Measurements from ENCODE around the gene CHIC2.
A peak's percentile ranks its signal among the peaks of the same experiment; 100 is the strongest.

CHIC2 gene

DNA sequence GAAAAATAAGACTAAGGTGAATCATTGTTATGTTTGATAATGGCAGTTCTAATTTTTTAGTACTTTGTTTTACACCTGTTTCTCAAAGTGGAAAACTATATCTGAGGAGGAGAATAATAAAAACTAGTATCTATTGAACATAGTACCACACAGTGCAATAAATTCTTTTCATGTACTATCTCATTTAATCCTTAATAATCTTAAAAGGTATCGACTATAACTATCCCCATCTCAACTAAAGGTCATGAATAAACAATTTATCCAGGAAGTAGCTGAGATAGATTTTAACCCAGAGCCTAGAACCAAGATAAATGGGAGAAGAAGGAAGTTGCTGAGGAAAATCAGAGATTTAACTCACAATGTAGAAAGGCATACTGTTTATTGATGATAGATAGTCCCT lies 2.5 kb downstream of the CHIC2 start:
- H3K4me1 ChIP-seq (ENCODE audit: insufficient read depth, poor library complexity, severe bottlenecking): peaks cover 55% of the 10 kb centered on the region
- TF ChIP-seq CTCF (IDR thresholded peaks at IDR 0.05; ENCODE audit: poor library complexity, severe bottlenecking): no peak
- ATAC-seq (ENCODE audit: low read depth) (no peak), DNase-seq (ENCODE audit: low spot score) (no peak)
- peak overlapping the region; percentile 94 for H3K27ac ChIP-seq (ENCODE audit: poor library complexity, severe bottlenecking)
- H3K4me3 ChIP-seq (ENCODE audit: severe bottlenecking): no peak overlapping the region
- no peaks in the 10 kb centered on the region for H3K27me3 ChIP-seq (ENCODE audit: insufficient read depth, poor library complexity, severe bottlenecking)
- no peaks in the 10 kb centered on the region for H3K9me3 ChIP-seq (ENCODE audit: severe bottlenecking)
- H3K36me3 ChIP-seq (ENCODE audit: low read depth): peaks cover 18% of the 10 kb centered on the region

DNA sequence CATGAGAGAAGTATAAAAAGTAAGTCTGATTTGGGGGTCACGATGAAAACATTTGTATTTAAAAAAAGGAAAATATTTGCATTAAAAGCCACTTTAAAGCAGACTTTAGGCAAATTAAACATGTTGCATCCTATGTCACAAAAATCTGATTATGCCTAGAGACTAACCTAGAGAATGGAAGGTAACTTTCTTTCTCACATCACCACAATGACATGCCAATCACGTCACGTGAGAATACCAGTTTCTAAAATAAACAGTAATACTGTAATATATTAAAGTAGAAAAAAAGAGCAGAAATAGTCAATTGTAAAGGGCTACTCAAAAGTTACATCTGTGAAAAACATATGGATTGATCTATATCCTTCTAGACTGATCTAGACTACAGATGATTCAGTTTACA lies 3.3 kb downstream of the CHIC2 start:
- peaks cover 47% of the 10 kb centered on the region for H3K4me1 ChIP-seq (ENCODE audit: insufficient read depth, poor library complexity, severe bottlenecking)
- H3K36me3 ChIP-seq (ENCODE audit: low read depth): peaks cover 18% of the 10 kb centered on the region
- no peak overlapping the region for H3K27ac ChIP-seq (ENCODE audit: poor library complexity, severe bottlenecking)
- no peak for DNase-seq (ENCODE audit: low spot score)
- H3K9me3 ChIP-seq (ENCODE audit: severe bottlenecking): no peaks in the 10 kb centered on the region
- H3K27me3 ChIP-seq (ENCODE audit: insufficient read depth, poor library complexity, severe bottlenecking): no peaks in the 10 kb centered on the region
- TF ChIP-seq CTCF (IDR thresholded peaks at IDR 0.05; ENCODE audit: poor library complexity, severe bottlenecking): no peak
- H3K4me3 ChIP-seq (ENCODE audit: severe bottlenecking): no peak overlapping the region
- no peak for ATAC-seq (ENCODE audit: low read depth)

GRCh38 chr4:54060116-54060515 lies 4.3 kb downstream of the CHIC2 start:
- peaks cover 37% of the 10 kb centered on the region for H3K4me1 ChIP-seq (ENCODE audit: insufficient read depth, poor library complexity, severe bottlenecking)
- H3K27me3 ChIP-seq (ENCODE audit: insufficient read depth, poor library complexity, severe bottlenecking): no peaks in the 10 kb centered on the region
- H3K36me3 ChIP-seq (ENCODE audit: low read depth): peaks cover 18% of the 10 kb centered on the region
- ATAC-seq (ENCODE audit: low read depth) (no peak), DNase-seq (ENCODE audit: low spot score) (no peak)
- H3K9me3 ChIP-seq (ENCODE audit: severe bottlenecking): no peaks in the 10 kb centered on the region
- no peak overlapping the region for H3K27ac ChIP-seq (ENCODE audit: poor library complexity, severe bottlenecking)
- H3K4me3 ChIP-seq (ENCODE audit: severe bottlenecking): no peak overlapping the region
- no peak for TF ChIP-seq CTCF (IDR thresholded peaks at IDR 0.05; ENCODE audit: poor library complexity, severe bottlenecking)

- no peak overlapping the region for H3K27ac ChIP-seq (ENCODE audit: poor library complexity, severe bottlenecking)
- H3K4me3 ChIP-seq (ENCODE audit: severe bottlenecking): no peak overlapping the region
- H3K27me3 ChIP-seq (ENCODE audit: insufficient read depth, poor library complexity, severe bottlenecking): no peaks in the 10 kb centered on the region
- TF ChIP-seq CTCF (IDR thresholded peaks at IDR 0.05; ENCODE audit: poor library complexity, severe bottlenecking): no peak
- H3K9me3 ChIP-seq (ENCODE audit: severe bottlenecking): no peaks in the 10 kb centered on the region
- H3K4me1 ChIP-seq (ENCODE audit: insufficient read depth, poor library complexity, severe bottlenecking): peaks cover 34% of the 10 kb centered on the region
- H3K36me3 ChIP-seq (ENCODE audit: low read depth): peaks cover 18% of the 10 kb centered on the region
- ATAC-seq (ENCODE audit: low read depth) (no peak), DNase-seq (ENCODE audit: low spot score) (no peak)
These were observed 6.2 kb downstream of the CHIC2 start for GRCh38 chr4:54058171-54058570.

DNA sequence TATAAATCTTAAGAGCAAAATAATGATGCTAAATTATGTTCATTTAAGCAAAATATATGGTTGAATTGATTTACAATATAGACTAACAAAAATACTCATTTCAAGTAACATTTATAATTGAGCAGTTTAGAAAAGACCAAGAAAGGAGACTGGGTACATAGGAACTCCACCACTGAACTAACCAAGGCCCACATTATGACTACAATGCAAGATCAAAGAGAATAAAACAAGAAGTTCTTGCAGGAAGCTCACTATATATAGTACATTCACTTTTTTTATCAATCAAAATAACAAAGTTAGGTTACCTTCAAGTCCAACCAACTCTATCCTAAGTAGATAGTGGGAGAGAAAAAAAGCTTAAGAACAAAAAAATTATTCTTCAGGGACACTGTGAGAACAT lies 8.0 kb downstream of the CHIC2 start:
- H3K9me3 ChIP-seq (ENCODE audit: severe bottlenecking): no peaks in the 10 kb centered on the region
- DNase-seq (ENCODE audit: low spot score) (no peak), ATAC-seq (ENCODE audit: low read depth) (no peak)
- H3K27ac ChIP-seq (ENCODE audit: poor library complexity, severe bottlenecking): no peak overlapping the region
- H3K36me3 ChIP-seq (ENCODE audit: low read depth): peaks cover 9% of the 10 kb centered on the region
- H3K27me3 ChIP-seq (ENCODE audit: insufficient read depth, poor library complexity, severe bottlenecking): no peaks in the 10 kb centered on the region
- H3K4me1 ChIP-seq (ENCODE audit: insufficient read depth, poor library complexity, severe bottlenecking): peaks cover 20% of the 10 kb centered on the region
- no peak overlapping the region for H3K4me3 ChIP-seq (ENCODE audit: severe bottlenecking)
- no peak for TF ChIP-seq CTCF (IDR thresholded peaks at IDR 0.05; ENCODE audit: poor library complexity, severe bottlenecking)
